22Rv1 (cell line): ENCODE data around the gene TRIO.

ENCODE experiments used
- CTCF ChIP-seq: fragments of 450-650 bp; IDR thresholded peaks from 2 replicates; pipeline ENCODE4 v1.5.1; 2017; ENCODE audit warnings: mild to moderate bottlenecking
- ZFX ChIP-seq: fragments of 450-650 bp; IDR thresholded peaks from 2 replicates; pipeline ENCODE4 v1.6.1; 2017; ENCODE audit warnings: antibody characterized with exemption, borderline replicate concordance

DNA sequence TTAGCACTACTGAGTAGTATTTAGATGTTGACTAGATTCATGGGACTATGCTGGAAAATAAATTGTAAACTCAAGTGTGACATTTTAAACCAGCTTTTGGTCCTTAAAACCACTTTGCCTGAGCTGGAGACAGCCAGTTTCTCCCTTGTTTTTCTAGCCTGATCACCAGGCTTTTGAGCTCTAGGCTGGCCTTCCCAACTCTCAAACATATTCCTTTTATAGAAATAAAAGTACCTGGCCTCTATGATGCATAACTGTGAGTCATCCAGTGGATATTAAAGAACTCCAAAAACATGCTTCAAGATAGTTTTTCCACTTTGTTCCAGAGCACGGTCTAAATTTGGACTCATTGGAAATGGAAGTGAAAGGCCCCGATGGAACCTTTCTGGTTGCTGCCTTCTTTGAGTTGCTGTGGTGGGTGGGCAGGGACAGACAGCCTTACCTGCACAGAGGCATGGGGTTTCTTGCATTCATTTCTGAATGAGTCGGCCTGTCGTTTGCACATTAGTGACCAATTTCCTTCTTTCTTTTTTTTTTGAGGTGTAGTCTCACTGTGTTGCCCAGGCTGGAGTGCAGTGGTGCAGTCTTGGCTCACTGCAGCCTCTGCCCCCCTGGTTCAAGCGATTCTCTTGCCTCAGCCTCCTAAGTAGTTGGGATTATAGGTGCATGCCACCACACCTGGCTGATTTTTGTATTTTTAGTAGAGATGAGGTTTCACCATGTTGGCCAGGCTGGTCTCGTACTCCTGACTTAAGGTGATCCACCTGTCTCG is 43.1 kb downstream of the TRIO start:
- no peak for TF ChIP-seq CTCF
- TF ChIP-seq ZFX = no peak
